Chondrocyte (in vitro differentiated cells): ENCODE measurements around the gene LDLRAD4. TPM values are rescaled to one million over a fixed set of nuclear protein-coding genes. Genes with fewer than 3 reads are reported as not detected.
A peak's percentile ranks its signal among the peaks of the same experiment; 100 is the strongest.
"Not testable (repeated sequence)": the region's sequence is repeated elsewhere in the genome, so short reads cannot be mapped to it uniquely, and the experiment has no call there.

Experiments used
- DNase-seq: peaks from one replicate; pipeline ENCODE4 v3.0.0; 2021; ENCODE audit warnings: mixed read lengths, low spot score
- H3K27ac Mint-ChIP-seq: one replicate; pipeline ENCODE4 v1.8.0; 2021; ENCODE audit warnings: mild to moderate bottlenecking, moderate library complexity, mixed read lengths; ENCODE audit not compliant: unreplicated experiment
- H3K27me3 Mint-ChIP-seq: 2 replicates; pipeline ENCODE4 v1.8.0; 2021; ENCODE audit warnings: low read depth, mixed read lengths
- H3K36me3 Mint-ChIP-seq: 2 replicates; pipeline ENCODE4 v1.8.0; 2021; ENCODE audit warnings: low read depth, mixed read lengths
- H3K4me1 Mint-ChIP-seq: 2 replicates; pipeline ENCODE4 v1.8.0; 2021; ENCODE audit warnings: low read depth, mild to moderate bottlenecking, mixed read lengths
- H3K4me3 Mint-ChIP-seq: one replicate; pipeline ENCODE4 v1.8.0; 2021; ENCODE audit warnings: mild to moderate bottlenecking, moderate library complexity, mixed read lengths; ENCODE audit not compliant: unreplicated experiment
- H3K9me3 Mint-ChIP-seq: 2 replicates; pipeline ENCODE4 v1.8.0; 2021; ENCODE audit warnings: low read depth, mixed read lengths
- total RNA-seq: library from RNA; stranded (reverse); gene quantifications from 3 replicates; pipeline ENCODE4 v1.2.1, GENCODE V29; 2021
- TF ChIP-seq, protein P1 (sequence below): fragments of 200-600 bp; sonication (generic); IDR thresholded peaks from 2 replicates; pipeline ENCODE4 v1.5.0; 2021; ENCODE audit warnings: antibody characterized with exemption, mild to moderate bottlenecking, moderate library complexity

Gene LDLRAD4
- total RNA-seq, 1 donor from 2014 or later, result 80.5 TPM

DNA sequence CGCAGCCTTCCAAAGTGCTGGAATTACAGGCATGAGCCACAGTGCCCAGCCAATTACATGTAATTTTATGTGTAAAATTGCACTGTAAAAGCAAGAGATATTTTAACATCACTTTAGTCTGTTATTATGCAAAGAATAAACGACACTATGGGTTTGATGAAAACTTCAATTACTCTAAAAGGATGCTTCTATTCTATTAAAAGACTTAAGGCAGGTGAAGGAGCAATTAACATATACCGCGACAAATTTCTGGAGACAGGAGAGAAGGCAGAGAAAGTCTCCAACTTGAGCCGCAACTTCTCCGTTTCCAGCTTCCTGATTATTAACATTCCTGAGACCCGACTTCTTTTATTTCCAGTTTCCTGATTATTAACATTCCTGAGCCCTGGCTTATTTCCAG lies 454.1 kb downstream of the LDLRAD4 start:
- no peak for DNase-seq
- Mint-ChIP-seq H3K4me3 (no peak overlapping the region), H3K27ac (peak overlapping the region; percentile 29)

DNA sequence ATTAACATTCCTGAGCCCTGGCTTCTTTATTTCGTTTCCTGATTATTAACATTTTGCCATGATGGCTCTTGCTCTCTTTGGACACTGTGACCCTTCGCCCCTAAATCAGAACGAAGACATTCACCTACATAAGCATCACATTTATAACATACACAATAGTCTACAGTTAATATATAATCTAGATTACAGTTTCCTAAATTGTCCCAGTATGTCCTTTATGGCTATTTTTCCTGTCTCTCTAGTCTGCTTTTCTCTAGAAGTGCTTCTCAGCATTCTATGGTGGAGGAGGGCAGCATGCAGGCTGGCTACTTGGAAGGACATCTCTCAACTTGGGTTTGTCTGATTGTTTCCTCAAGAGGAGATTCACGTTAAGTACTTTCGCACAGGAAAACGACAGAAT lies 457.9 kb downstream of the LDLRAD4 start:
- no peak for DNase-seq
- peak overlapping the region; percentile 27 for H3K27ac Mint-ChIP-seq
- peaks cover 5% of the 10 kb centered on the region for H3K9me3 Mint-ChIP-seq
- no peaks in the 10 kb centered on the region for H3K27me3 Mint-ChIP-seq
- H3K36me3 Mint-ChIP-seq, result peaks cover 4% of the 10 kb centered on the region
- no peak overlapping the region for H3K4me3 Mint-ChIP-seq
- peaks cover 30% of the 10 kb centered on the region for H3K4me1 Mint-ChIP-seq
- TF ChIP-seq, protein P1, sequence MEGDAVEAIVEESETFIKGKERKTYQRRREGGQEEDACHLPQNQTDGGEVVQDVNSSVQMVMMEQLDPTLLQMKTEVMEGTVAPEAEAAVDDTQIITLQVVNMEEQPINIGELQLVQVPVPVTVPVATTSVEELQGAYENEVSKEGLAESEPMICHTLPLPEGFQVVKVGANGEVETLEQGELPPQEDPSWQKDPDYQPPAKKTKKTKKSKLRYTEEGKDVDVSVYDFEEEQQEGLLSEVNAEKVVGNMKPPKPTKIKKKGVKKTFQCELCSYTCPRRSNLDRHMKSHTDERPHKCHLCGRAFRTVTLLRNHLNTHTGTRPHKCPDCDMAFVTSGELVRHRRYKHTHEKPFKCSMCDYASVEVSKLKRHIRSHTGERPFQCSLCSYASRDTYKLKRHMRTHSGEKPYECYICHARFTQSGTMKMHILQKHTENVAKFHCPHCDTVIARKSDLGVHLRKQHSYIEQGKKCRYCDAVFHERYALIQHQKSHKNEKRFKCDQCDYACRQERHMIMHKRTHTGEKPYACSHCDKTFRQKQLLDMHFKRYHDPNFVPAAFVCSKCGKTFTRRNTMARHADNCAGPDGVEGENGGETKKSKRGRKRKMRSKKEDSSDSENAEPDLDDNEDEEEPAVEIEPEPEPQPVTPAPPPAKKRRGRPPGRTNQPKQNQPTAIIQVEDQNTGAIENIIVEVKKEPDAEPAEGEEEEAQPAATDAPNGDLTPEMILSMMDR, result no peak

More for the DNA sequence above, 454.1 kb downstream of the LDLRAD4 start:
- TF ChIP-seq, protein P1, result no peak
- H3K36me3 Mint-ChIP-seq, result peaks cover 12% of the 10 kb centered on the region
- peaks cover 5% of the 10 kb centered on the region for H3K9me3 Mint-ChIP-seq
- peaks cover 15% of the 10 kb centered on the region for H3K4me1 Mint-ChIP-seq
- no peaks in the 10 kb centered on the region for H3K27me3 Mint-ChIP-seq

DNA sequence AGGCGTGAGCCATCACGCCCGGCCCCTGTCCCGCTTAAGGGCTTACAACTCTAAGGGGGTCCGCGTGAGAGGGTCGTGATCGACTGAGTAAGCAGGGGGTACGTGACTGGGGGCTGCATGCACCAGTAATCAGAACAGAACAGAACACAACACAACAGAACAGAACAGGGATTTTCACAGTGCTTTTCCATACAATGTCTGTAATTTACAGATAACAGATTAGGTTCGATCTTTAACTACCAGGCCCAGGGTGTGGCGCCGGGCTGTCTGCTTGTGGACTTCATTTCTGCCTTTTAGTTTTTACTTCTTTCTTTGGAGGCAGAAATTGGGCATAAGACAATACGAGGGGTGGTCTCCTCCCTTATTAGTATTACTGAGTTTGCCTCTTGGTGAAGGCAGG lies 458.8 kb downstream of the LDLRAD4 start:
- H3K9me3 Mint-ChIP-seq, DNase-seq, H3K27ac Mint-ChIP-seq, H3K27me3 Mint-ChIP-seq, H3K4me3 Mint-ChIP-seq, H3K36me3 Mint-ChIP-seq: not testable (repeated sequence)
- peaks cover 27% of the 10 kb centered on the region for H3K4me1 Mint-ChIP-seq

- no peak overlapping the region for H3K4me3 Mint-ChIP-seq
- H3K36me3 Mint-ChIP-seq, result peaks cover 4% of the 10 kb centered on the region
- H3K9me3 Mint-ChIP-seq, result peaks cover 5% of the 10 kb centered on the region
- TF ChIP-seq, protein P1, result peak; percentile 74
- no peak for DNase-seq
- H3K27ac Mint-ChIP-seq, result no peak overlapping the region
- H3K4me1 Mint-ChIP-seq, result peaks cover 35% of the 10 kb centered on the region
- no peaks in the 10 kb centered on the region for H3K27me3 Mint-ChIP-seq
Measured at GRCh38 chr18:13680612-13681011, 462.1 kb downstream of the LDLRAD4 start.

GRCh38 chr18:13681701-13682100 lies 463.1 kb downstream of the LDLRAD4 start:
- Mint-ChIP-seq H3K27me3 (no peaks in the 10 kb centered on the region), H3K9me3 (peaks cover under 1% of the 10 kb centered on the region), H3K4me1 (peaks cover 41% of the 10 kb centered on the region), H3K27ac (no peak overlapping the region), H3K36me3 (peaks cover 2% of the 10 kb centered on the region), H3K4me3 (no peak overlapping the region)
- TF ChIP-seq, protein P1, result no peak
- DNase-seq, result no peak

- Mint-ChIP-seq H3K4me3 (no peak overlapping the region), H3K36me3 (peaks cover 1% of the 10 kb centered on the region), H3K27me3 (no peaks in the 10 kb centered on the region), H3K9me3 (no peaks in the 10 kb centered on the region), H3K27ac (no peak overlapping the region), H3K4me1 (peaks cover 30% of the 10 kb centered on the region)
- TF ChIP-seq, protein P1, result no peak
- DNase-seq, result no peak
Measured at GRCh38 chr18:13684546-13684945, 466.0 kb downstream of the LDLRAD4 start.
